Stimulated activated CD4-positive, alpha-beta T cell treated with anti-CD3 and anti-CD28 coated beads, TNF-alpha, amount 100 ng/mL, for 4 hours (primary cell): Measurements from ENCODE around the gene MRRF.

ENCODE experiments used
- DNase-seq, 3 experiments: peaks; one replicate each; pipeline ENCODE4 v3.0.0-alpha.2; 2020; ENCODE audit warnings: low read depth in 3 of 3

The MRRF gene, protein sequence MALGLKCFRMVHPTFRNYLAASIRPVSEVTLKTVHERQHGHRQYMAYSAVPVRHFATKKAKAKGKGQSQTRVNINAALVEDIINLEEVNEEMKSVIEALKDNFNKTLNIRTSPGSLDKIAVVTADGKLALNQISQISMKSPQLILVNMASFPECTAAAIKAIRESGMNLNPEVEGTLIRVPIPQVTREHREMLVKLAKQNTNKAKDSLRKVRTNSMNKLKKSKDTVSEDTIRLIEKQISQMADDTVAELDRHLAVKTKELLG

DNA sequence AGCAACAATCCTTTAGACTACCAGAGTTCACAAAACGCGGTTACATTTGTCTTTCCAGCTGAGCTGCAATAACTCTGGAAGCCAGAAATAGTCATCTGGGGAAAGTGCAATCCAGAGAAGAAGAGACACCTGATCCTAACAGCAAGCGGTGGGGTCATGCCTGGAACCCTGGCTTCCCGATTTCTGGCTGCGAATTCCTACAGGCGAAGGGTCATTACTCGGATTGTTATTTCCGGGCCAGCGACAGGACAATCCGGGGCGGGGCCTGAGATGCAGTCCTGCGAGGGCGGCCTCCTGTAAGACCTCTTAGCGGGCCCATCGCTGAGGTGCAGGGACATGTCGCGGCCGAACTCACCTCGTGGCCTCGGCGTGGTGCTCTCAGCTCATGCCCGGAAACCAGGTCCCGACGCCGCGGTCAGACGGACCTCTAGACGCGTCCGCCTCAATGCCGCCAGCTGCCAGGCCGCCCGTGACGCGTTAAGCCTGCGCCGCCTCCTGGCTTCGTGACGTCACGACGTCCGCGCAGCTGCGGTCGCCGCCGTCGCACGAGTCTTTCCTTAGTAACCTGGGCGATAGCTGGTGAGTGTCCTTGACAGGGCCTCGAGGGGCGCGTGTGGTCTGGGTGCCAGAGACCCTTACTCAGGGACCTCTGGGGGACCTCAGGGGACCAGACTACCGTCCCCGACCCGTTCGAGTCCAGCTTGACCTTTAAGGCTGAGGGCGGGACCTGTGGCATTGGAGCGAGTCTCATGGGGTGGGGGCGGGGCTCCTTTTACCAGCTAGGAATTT lies at the start of gene MRRF, which contains the start of gene RBM18:
TSS of gene MRRF (plus strand) at position 523 of the 789 bp plus-strand sequence. CDS start 6,010 bp downstream, outside the sequence.
TSS of gene RBM18 (minus strand) at position 481 of the 789 bp plus-strand sequence. CDS start 3,348 bp downstream, outside the sequence.
- DNase-seq = peak; percentile 76 to 84 (median 78)

DNA sequence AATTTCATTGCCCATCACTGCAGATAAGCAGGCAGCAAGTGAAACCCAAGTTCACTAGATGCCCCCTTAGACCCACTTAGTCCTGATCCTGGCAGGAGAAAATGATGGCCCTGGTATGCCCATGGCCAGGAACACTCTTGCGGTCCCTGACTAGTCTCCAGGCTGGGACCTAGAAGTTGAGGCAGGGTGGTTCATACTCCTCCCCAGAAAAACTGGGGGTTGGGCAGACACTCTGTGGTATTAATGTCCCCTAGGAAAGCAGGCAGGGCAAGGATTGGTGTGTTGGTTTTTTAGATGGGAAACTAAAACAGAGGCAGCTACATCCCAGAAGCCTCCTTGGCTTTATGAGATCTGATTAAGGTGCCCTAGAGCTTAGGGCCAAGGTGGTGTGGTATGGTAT lies 49.0 kb upstream of the MRRF start:
- DNase-seq = no peak

GRCh38 chr9:122216138-122216797 lies 48.4 kb upstream of the MRRF start:
- no peak for DNase-seq

- no peak for DNase-seq
Measured at GRCh38 chr9:122216798-122217418, 47.8 kb upstream of the MRRF start.

DNA sequence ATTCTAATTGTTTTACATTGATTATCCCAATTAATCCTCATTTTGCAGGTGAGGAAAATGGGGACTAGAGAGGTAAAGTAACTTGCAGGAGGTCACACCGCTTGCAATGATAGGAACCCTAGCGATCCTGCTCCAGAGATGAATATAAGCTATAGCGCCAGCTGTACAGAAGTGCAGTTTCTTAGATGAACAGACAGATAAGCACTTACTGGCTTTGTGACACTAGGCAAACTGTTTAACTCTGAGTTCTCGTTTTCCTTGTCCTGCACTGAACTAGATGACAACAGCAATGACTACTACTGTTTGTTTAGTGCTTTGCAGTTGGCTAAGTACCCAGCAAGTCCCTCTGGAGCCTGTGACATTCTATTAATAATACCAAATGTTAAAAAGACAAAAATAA lies 47.0 kb upstream of the MRRF start:
- no peak for DNase-seq

DNA sequence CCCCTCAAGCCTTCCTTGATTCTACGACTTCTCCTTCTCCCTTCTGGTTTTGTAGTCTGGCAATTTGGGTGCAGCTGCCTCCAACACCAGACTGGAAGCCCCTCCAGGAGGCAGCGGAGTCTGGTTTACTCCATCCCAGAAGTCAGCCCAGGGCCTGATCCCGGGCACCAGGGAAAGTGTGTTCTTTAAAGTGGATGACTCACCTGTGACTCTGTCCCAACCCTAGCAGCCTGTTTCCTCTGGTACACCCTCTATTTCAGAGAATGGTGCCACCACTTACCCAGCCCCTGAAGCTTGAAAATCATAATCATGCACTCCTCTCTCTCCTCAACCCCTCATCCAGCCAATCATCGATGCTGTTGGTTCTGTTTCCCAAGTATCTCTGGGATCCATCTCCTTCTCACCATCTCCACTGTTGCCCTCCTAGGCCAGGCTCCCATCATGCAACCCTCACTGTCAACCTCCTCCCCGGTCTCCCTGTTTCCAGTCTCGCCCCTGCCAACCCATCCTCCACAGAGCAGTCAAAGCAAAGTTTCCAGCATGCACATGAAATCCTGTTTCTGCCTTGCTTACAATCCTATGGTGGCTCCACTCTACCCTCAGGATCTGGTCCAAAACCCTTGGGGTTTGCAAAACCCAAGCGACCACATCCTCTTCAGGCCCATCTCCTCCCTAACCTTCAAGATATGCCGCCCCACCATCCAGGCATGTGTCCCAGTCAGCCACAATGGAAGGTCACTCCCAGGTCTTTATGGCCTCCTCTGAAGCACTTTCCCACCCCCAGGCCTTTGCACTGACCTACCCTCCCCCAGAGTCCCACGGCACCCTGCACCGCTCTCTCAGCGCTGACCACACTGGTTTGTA lies 46.4 kb upstream of the MRRF start:
- no peak for DNase-seq

GRCh38 chr9:122218935-122219855 lies 45.5 kb upstream of the MRRF start:
- no peak for DNase-seq

DNA sequence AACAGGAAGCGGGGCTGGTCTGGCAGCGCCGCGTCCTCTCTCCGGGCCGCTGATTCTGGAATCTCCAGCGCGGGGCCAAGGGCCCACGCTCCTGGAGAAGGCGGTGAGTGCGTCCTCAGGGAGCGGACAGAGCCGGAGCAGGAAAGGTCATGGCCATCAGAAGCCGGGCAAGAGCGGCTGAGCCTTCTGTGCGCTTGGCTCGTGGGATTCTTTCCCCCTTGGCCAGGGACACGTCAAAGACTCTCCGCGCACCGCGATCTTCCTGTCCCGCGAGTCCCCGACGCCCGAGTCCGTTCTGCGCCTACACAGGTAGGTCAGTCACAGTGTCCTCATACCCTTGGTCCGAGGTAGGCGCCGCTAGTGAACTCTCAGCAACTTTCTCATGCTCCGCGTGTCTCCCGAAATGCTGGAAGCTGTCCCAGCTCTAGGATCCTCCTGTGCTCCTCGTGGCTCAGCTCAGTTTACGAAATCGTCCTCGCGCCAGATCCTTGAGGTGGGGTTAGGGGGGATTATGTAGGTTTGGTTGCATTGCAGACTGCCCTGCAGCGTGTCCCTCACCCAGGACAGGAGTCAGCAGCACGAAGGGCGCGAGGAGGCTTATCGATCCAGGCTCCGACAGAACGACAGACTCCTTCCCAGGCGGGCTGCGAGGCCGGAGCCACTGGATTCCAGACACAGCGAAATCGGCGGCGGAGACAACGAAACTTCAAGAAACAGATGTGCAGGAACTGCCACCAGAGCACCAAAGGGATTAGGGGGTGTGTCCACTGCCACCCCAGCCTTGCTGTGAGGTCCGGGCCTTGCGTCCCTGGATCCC lies 44.6 kb upstream of the MRRF start:
- no peak for DNase-seq

- DNase-seq = no peak
Measured at GRCh38 chr9:122220673-122221182, 44.0 kb upstream of the MRRF start.

- no peak for DNase-seq
Measured at GRCh38 chr9:122221183-122221811, 43.4 kb upstream of the MRRF start.

GRCh38 chr9:122222791-122223190 lies 41.9 kb upstream of the MRRF start:
- DNase-seq = no peak

DNA sequence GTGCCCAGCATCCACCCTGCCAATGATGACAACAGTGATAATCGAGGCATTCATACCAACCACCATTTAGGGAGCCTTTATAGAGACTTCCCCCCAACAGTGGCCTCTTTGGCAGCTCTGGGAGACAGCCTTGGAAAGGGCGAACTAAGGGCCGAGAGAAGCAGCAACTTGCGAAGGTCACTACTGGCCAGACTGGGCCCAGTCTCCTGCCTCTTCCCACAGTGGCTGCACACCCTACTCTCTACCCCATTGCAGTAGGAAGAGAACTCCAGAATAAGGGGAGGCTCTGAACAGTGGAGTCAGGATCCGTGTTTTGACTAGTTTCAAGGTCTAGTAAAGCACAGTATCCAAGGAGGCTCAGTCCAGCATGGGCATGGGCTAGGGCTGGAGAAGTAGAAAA lies 41.2 kb upstream of the MRRF start:
- DNase-seq = no peak

GRCh38 chr9:122225312-122226141 lies 39.2 kb upstream of the MRRF start:
- no peak for DNase-seq

GRCh38 chr9:122226142-122226757 lies 38.4 kb upstream of the MRRF start:
- no peak for DNase-seq

- no peak for DNase-seq
Measured at GRCh38 chr9:122226758-122227574, 37.7 kb upstream of the MRRF start.

GRCh38 chr9:122227575-122227900 lies 37.1 kb upstream of the MRRF start:
- no peak for DNase-seq
